CD14-positive monocyte (primary cell): ENCODE results near the gene NPPA. TPM values are rescaled to one million over a fixed set of nuclear protein-coding genes. Genes with fewer than 3 reads are reported as not detected.

Experiments
- DNase-seq, 3 donors: peaks; one replicate each; pipeline ENCODE4 v3.0.0-alpha.2; 2011 to 2022
- H2AFZ ChIP-seq: 2 replicates; pipeline ENCODE4 v1.6.0; 2012; ENCODE audit warnings: mild to moderate bottlenecking, low read depth, low read length, inconsistent platforms; ENCODE audit not compliant: insufficient read depth, poor library complexity, severe bottlenecking
- H3K27ac ChIP-seq, 2 donors: 1 replicate in 1 of 2; 2 replicates in 1 of 2; pipeline ENCODE4 v1.5.1; 2012 to 2013; ENCODE audit warnings: low read length in 2 of 2, control low read depth in 1 of 2, inconsistent platforms in 1 of 2, low read depth in 1 of 2, mild to moderate bottlenecking in 1 of 2
- H3K27me3 ChIP-seq, 2 donors: one replicate each; pipeline versions ENCODE4 v1.6.0 to v1.6.1; 2011 to 2013; ENCODE audit warnings: low read length in 2 of 2; ENCODE audit not compliant: control insufficient read depth in 2 of 2, insufficient read depth in 2 of 2
- H3K36me3 ChIP-seq, 2 donors: replicated peaks in 1 of 2; 1 replicate in 1 of 2; 2 replicates in 1 of 2; pipeline versions ENCODE4 v1.5.1 to v1.6.1; 2012 to 2013; ENCODE audit warnings: low read length in 2 of 2, control low read depth in 1 of 2, inconsistent platforms in 1 of 2, mild to moderate bottlenecking in 1 of 2; ENCODE audit not compliant: insufficient read depth in 2 of 2, control insufficient read depth in 1 of 2
- H3K4me1 ChIP-seq, 2 donors: 1 replicate in 1 of 2; 2 replicates in 1 of 2; pipeline versions ENCODE4 v1.5.1 to v1.6.1; 2012 to 2013; ENCODE audit warnings: low read length in 2 of 2, control low read depth in 1 of 2, inconsistent platforms in 1 of 2, mild to moderate bottlenecking in 1 of 2, moderate library complexity in 1 of 2; ENCODE audit not compliant: insufficient read depth in 2 of 2, control insufficient read depth in 1 of 2
- H3K4me2 ChIP-seq: replicated peaks from 2 replicates; pipeline ENCODE3; 2012; ENCODE audit warnings: low read length, moderate library complexity, mild to moderate bottlenecking; ENCODE audit not compliant: poor library complexity, severe bottlenecking; ENCODE audit errors: extremely low read depth
- H3K4me3 ChIP-seq, 3 experiments: fragments of 200-600 bp in 1 of 3; sonication (generic) in 1 of 3; replicated peaks in 1 of 3; 1 replicate in 2 of 3; 2 replicates in 1 of 3; pipeline ENCODE4 v1.5.1; 2011 to 2013; ENCODE audit warnings: low read length in 3 of 3, mild to moderate bottlenecking in 3 of 3, control low read depth in 2 of 3, low read depth in 2 of 3, inconsistent platforms in 1 of 3, moderate library complexity in 1 of 3
- H3K79me2 ChIP-seq: 2 replicates; pipeline ENCODE4 v1.6.0; 2012; ENCODE audit warnings: mild to moderate bottlenecking, control low read depth, inconsistent platforms, low read length, moderate library complexity; ENCODE audit not compliant: insufficient read depth
- H3K9ac ChIP-seq: 2 replicates; pipeline ENCODE4 v1.6.0; 2017; ENCODE audit warnings: low read length, mild to moderate bottlenecking; ENCODE audit not compliant: insufficient read depth, poor library complexity, severe bottlenecking
- H3K9me3 ChIP-seq, 2 donors: replicated peaks in 1 of 2; 1 replicate in 1 of 2; 2 replicates in 1 of 2; pipeline versions ENCODE4 v1.5.1 to v1.6.1; 2012 to 2013; ENCODE audit warnings: low read length in 2 of 2, control low read depth in 1 of 2; ENCODE audit not compliant: control insufficient read depth in 1 of 2, insufficient read depth in 1 of 2
- H4K20me1 ChIP-seq: 2 replicates; pipeline ENCODE4 v1.6.0; 2012; ENCODE audit warnings: mild to moderate bottlenecking, low read length, control low read depth, moderate library complexity; ENCODE audit not compliant: insufficient read depth
- H3K27ac Mint-ChIP-seq, 7 donors: one replicate each; pipeline ENCODE4 v1.8.0; 2020; ENCODE audit warnings: mild to moderate bottlenecking in 7 of 7, mixed read lengths in 7 of 7, moderate library complexity in 6 of 7, inconsistent platforms in 2 of 7
- H3K27me3 Mint-ChIP-seq, 3 donors: one replicate each; pipeline ENCODE4 v1.8.0; 2021 to 2022; ENCODE audit warnings: low read depth in 3 of 3, mild to moderate bottlenecking in 3 of 3, mixed read lengths in 3 of 3, moderate library complexity in 3 of 3, inconsistent platforms in 1 of 3
- H3K36me3 Mint-ChIP-seq, 2 donors: one replicate each; pipeline ENCODE4 v1.8.0; 2020; ENCODE audit warnings: mixed read lengths in 2 of 2, inconsistent platforms in 1 of 2, mild to moderate bottlenecking in 1 of 2
- H3K4me1 Mint-ChIP-seq: one replicate; pipeline ENCODE4 v1.8.0; 2020; ENCODE audit warnings: mild to moderate bottlenecking, mixed read lengths
- H3K4me3 Mint-ChIP-seq, 2 donors: one replicate each; pipeline ENCODE4 v1.8.0; 2020; ENCODE audit warnings: mild to moderate bottlenecking in 2 of 2, mixed read lengths in 2 of 2, moderate library complexity in 1 of 2
- H3K9me3 Mint-ChIP-seq, 7 donors: one replicate each; pipeline ENCODE4 v1.8.0; 2020 to 2022; ENCODE audit warnings: mixed read lengths in 7 of 7, mild to moderate bottlenecking in 6 of 7, moderate library complexity in 6 of 7, inconsistent platforms in 2 of 7
- CTCF ChIP-seq: fragments of 200-600 bp; IDR thresholded peaks from one replicate; pipeline ENCODE4 v1.8.0; 2022; ENCODE audit warnings: antibody characterized with exemption, mild to moderate bottlenecking
- WGBS: methylation state at CpG from one replicate; pipeline ENCODE4 v1.1.5; 2013; ENCODE audit warnings: missing lambda C conversion rate; ENCODE audit not compliant: insufficient coverage; 5-methylcytosine and 5-hydroxymethylcytosine counted together
- intact Hi-C, 2 donors: fragments of 100-400 bp; cut with micrococcal nuclease; formaldehyde crosslinking; loops; one replicate each; pipeline versions ENCODE4 v1.15.0 to v1.15.1; 2023
- polyA plus RNA-seq, 3 donors: library from polyadenylated mRNA; depleted of rRNA in 1 of 3; unstranded in 2 of 3; stranded (reverse) in 1 of 3; fragments of 300-500 nt in 2 of 3; fragments of >200 nt in 1 of 3; fragmentation: Illumina TruSeq in 2 of 3; gene quantifications; 1 replicate in 2 of 3; 2 replicates in 1 of 3; pipeline ENCODE4 v1.2.3, GENCODE V29; 2012 to 2021

The NPPA gene
- polyA plus RNA-seq, 3 donors, result not detected

- Histone ChIP-seq H3K27ac (no peak overlapping the region), H3K4me3 (no peak overlapping the region), H3K9ac (no peak overlapping the region), H4K20me1 (no peaks in the 10 kb centered on the region), H3K4me1 (peaks cover 0 to 6% of the 10 kb centered on the region in 2 donors), H3K79me2 (no peaks in the 10 kb centered on the region), H3K4me2 (no peak overlapping the region), H3K36me3 (no peaks in the 10 kb centered on the region), H3K9me3 (no peaks in the 10 kb centered on the region), H3K27me3 (no peaks in the 10 kb centered on the region), H2AFZ (no peak overlapping the region)
- Mint-ChIP-seq H3K27me3 (peaks cover 0 to 2% (median 2%) of the 10 kb centered on the region in 3 donors), H3K4me3 (no peak overlapping the region), H3K4me1 (peaks cover 7% of the 10 kb centered on the region), H3K9me3 (peaks cover 0 to 2% (median 0%) of the 10 kb centered on the region in 7 donors), H3K36me3 (no peaks in the 10 kb centered on the region), H3K27ac (no peak overlapping the region)
- intact Hi-C loops, result no loop called here
- TF ChIP-seq CTCF, result no peak
- DNase-seq, result no peak
- WGBS, result 89% methylated on average over 7 of the region's 7 CpGs
Observed at GRCh38 chr1:11887666-11888007, 40.1 kb upstream of the NPPA start.

- H3K36me3 Mint-ChIP-seq, result no peaks in the 10 kb centered on the region
- H3K4me3 Mint-ChIP-seq, result no peak overlapping the region
- DNase-seq, result no peak
- H3K9ac ChIP-seq, result no peak overlapping the region
- H3K36me3 ChIP-seq, result no peaks in the 10 kb centered on the region
- no peaks in the 10 kb centered on the region for H3K79me2 ChIP-seq
- no peak for TF ChIP-seq CTCF
- H2AFZ ChIP-seq, result no peak overlapping the region
- H3K27me3 Mint-ChIP-seq, result peaks cover 0 to 2% (median 2%) of the 10 kb centered on the region in 3 donors
- H3K4me1 Mint-ChIP-seq, result peaks cover 7% of the 10 kb centered on the region
- H3K4me1 ChIP-seq, result peaks cover 0 to 7% of the 10 kb centered on the region in 2 donors
- no peaks in the 10 kb centered on the region for H4K20me1 ChIP-seq
- H3K9me3 ChIP-seq, result no peaks in the 10 kb centered on the region
- no peak overlapping the region for H3K27ac ChIP-seq
- no peaks in the 10 kb centered on the region for H3K27me3 ChIP-seq
- 97% methylated on average over 16 of the region's 19 CpGs for WGBS
- peaks cover 0 to 2% (median 0%) of the 10 kb centered on the region in 7 donors for H3K9me3 Mint-ChIP-seq
- no peak overlapping the region for H3K27ac Mint-ChIP-seq
- no peak overlapping the region for H3K4me3 ChIP-seq
- H3K4me2 ChIP-seq, result no peak overlapping the region
- intact Hi-C loops, result no loop called here
Observed at GRCh38 chr1:11886986-11887665, 39.5 kb upstream of the NPPA start.
